ENCODE measurements around the gene PITPNC1. TPM values are rescaled to one million over a fixed set of nuclear protein-coding genes. Genes with fewer than 3 reads are reported as not detected.
"Not testable (repeated sequence)": the region's sequence is repeated elsewhere in the genome, so short reads cannot be mapped to it uniquely, and the experiment has no call there.

PITPNC1 gene
- total RNA-seq, 1 experiment from 2014 or later, result 6.4 TPM

DNA sequence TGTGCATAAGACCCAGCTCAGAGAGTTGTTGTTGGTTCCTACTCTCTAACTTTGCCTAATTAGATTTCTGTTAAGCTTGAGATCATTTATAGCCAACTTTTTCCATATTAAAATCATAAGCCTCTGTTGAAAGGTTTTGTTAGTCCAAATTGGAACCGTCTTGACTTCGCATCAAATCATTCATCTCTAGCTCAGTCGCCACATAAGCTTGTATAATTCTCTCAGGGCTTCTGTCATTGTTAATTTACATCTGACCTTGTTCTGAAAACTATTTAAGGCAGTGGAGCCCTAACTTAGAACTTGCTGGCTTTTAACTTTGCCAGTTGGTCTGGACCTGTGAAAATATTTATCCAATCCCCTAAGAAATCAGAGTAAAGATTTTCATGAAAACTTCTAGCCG lies 107.2 kb downstream of the PITPNC1 start:
- no peak for DNase-seq (ENCODE audit: low read depth)

GRCh38 chr17:67485666-67486065 lies 108.6 kb downstream of the PITPNC1 start:
- no peak for DNase-seq (ENCODE audit: low read depth)

- DNase-seq (ENCODE audit: low read depth), result no peak
Measured at GRCh38 chr17:67487506-67487905, 110.4 kb downstream of the PITPNC1 start.

- no peak for DNase-seq (ENCODE audit: low read depth)
Measured at GRCh38 chr17:67488161-67488560, 111.1 kb downstream of the PITPNC1 start.

- DNase-seq (ENCODE audit: low read depth), result no peak
Measured at GRCh38 chr17:67488768-67489167, 111.7 kb downstream of the PITPNC1 start.

GRCh38 chr17:67489273-67489672 lies 112.2 kb downstream of the PITPNC1 start:
- no peak for DNase-seq (ENCODE audit: low read depth)

DNA sequence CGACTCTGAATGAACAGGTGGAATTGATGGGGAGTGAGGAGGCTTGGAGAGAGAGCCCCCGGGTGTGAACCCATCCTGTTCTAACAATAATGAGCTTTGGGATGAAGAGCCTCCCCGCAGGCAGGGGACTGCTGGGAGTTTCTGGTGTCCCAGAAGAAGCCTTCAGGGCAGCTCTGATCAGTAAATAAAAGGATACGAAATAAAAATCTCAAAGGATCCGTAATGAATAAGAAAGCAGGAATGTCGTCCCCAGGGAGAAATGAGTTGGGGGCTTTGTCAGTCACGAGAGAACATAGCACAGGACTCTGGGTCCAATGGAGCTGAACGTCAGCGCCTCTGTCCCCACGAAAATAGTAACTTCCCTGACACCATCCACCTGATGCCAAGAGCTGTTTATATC lies 113.4 kb downstream of the PITPNC1 start:
- no peak for DNase-seq (ENCODE audit: low read depth)

GRCh38 chr17:67491009-67491680 lies 114.1 kb downstream of the PITPNC1 start:
- peak; percentile 94 for DNase-seq (ENCODE audit: low read depth)

- no peak for DNase-seq (ENCODE audit: low read depth)
Measured at GRCh38 chr17:67491681-67492024, 114.6 kb downstream of the PITPNC1 start.

- no peak for DNase-seq (ENCODE audit: low read depth)
Measured at GRCh38 chr17:67492251-67492740, 115.2 kb downstream of the PITPNC1 start.

DNA sequence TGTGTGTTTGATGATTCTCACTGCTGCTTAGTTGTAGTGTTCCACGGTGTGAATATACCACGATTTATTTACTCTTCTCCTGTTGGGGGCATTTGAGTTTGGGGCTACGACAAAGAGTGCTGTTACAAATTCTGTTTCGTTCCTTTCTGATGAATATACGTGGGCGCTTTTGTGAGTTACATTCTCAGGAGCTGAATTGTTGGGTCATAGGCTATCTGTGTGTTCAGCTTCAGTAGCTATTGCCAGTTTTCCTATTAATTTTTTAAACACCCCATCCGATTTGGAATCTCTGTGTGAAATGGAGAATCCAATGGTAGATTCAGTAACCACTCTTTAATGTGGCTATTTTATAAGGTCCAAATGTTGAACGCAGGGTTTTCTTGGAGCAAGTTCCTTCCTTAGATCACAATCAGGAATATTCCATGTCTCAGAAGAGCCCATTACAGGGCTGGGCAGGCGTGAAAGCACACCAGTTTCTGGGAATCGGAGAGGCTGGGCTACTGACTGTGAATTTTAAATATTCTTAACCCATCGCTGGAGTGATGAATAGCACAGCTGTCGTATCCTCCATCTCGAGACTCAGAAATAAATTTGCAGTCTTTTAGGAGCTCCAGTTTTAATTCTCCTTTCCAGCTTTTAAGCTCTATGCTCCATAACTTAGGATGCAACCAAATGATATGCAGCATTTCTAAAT lies 115.9 kb downstream of the PITPNC1 start:
- DNase-seq (ENCODE audit: low read depth), result no peak

- no peak for DNase-seq (ENCODE audit: low read depth)
Measured at GRCh38 chr17:67493812-67494211, 116.7 kb downstream of the PITPNC1 start.

GRCh38 chr17:67495534-67495933 lies 118.5 kb downstream of the PITPNC1 start:
- DNase-seq (ENCODE audit: low read depth), result not testable (repeated sequence)

- DNase-seq (ENCODE audit: low read depth), result no peak
Measured at GRCh38 chr17:67496286-67496685, 119.2 kb downstream of the PITPNC1 start.

GRCh38 chr17:67499685-67500084 lies 122.6 kb downstream of the PITPNC1 start:
- no peak for DNase-seq (ENCODE audit: low read depth)

- no peak for DNase-seq (ENCODE audit: low read depth)
Measured at GRCh38 chr17:67500261-67500660, 123.2 kb downstream of the PITPNC1 start.

DNA sequence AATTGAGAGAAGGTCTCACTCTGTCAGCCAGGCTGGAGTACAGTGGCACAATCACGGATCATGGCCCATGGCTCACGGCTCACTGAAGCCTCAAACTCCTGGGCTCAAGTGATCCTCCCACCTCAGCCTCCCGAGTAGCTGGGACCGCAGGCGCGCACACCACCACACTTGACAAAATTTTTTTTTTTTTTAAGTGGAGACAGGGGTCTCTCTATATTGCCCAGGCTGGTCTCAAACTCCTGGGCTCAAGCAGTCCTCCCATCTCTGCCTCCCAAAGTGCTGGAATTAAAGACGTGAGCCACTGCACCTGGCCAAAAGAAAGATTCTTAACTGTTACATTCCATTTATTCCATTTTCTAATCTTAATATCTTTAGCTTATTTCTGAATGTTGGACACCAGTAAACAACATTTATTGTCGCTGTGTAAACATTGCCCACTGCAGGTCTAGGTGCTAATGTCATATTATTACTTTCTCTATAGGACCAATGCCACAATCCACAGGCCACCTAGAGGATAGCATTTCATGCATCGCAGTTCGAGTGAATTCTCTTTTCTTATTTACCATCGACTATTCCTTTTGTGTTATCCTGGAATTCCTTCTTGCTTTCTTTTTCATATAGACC lies 123.7 kb downstream of the PITPNC1 start:
- no peak for DNase-seq (ENCODE audit: low read depth)

- no peak for DNase-seq (ENCODE audit: low read depth)
Measured at GRCh38 chr17:67502151-67502550, 125.1 kb downstream of the PITPNC1 start.

- peak; percentile 79 for DNase-seq (ENCODE audit: low read depth)
Measured at GRCh38 chr17:67503184-67503583, 126.1 kb downstream of the PITPNC1 start.

DNA sequence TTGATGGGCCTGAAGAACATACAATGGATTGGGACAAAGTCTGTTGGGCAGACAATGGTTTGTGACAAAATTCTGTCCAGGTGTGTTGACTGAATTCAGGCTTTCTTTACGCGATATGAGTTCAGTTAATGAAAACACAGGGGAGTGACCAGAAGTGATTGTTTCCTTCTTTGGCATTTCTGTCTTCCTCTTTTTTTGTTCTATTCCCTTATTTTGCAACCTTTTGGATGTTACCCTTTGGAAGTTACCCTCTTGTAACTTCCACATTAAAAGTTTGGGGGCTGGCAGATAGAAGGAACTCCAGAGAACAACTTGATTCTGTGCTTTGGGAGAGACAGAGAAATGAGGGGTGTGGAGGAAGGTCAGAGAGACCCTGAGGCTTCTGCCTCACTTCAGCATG lies 126.7 kb downstream of the PITPNC1 start:
- no peak for DNase-seq (ENCODE audit: low read depth)

- DNase-seq (ENCODE audit: low read depth), result no peak
Measured at GRCh38 chr17:67504182-67504581, 127.1 kb downstream of the PITPNC1 start.

- peak; percentile 50 for DNase-seq (ENCODE audit: low read depth)
Measured at GRCh38 chr17:67506966-67507365, 129.9 kb downstream of the PITPNC1 start.

Data from HT1080 (cell line).